Hindlimb muscle (tissue), 1 donor: ENCODE measurements around the gene CD19. TPM values are rescaled to one million over a fixed set of nuclear protein-coding genes. Genes with fewer than 3 reads are reported as not detected.
"Not testable (repeated sequence)": the region's sequence is repeated elsewhere in the genome, so short reads cannot be mapped to it uniquely, and the experiment has no call there.

Source experiments
- DNase-seq: peaks from one replicate; pipeline ENCODE4 v3.0.0-alpha.2; 2013
- polyA plus RNA-seq: library from polyadenylated mRNA; unstranded; fragments of 120-200 nt; gene quantifications from one replicate; pipeline ENCODE4 v1.2.1, GENCODE V29; 2013; ENCODE audit not compliant: insufficient read length

The CD19 gene
- polyA plus RNA-seq, 1 donor: 0.32 TPM

GRCh38 chr16:28937222-28937876, 5.6 kb downstream of the CD19 start:
- DNase-seq: no peak

- no peak for DNase-seq
Measured at GRCh38 chr16:28938721-28939120, 7.0 kb downstream of the CD19 start.

DNA sequence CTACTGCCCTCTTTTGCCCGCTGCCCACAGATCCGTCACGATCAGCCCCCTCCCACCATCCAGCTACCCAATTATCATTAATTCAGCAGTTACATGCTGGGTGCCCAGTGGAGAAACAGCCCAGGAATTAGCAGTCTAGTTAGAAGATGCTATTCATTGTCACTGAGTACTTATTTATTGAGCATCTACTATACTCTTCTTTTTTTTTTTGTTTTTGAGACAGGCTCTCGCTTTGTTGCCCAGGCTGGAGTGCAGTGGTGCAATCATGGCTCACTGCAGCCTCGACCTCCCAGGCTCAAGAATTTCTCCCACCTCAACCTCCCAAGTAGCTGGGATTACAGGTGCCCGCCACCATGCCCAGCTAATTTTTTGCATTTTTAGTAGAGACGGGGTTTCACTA, 8.1 kb downstream of the CD19 start:
- not testable (repeated sequence) for DNase-seq

GRCh38 chr16:28943281-28943680, 11.5 kb downstream of the CD19 start:
- DNase-seq: no peak

- DNase-seq: no peak
Measured at GRCh38 chr16:28946681-28947080, 14.9 kb downstream of the CD19 start.

- DNase-seq: peak; percentile 100
Measured at GRCh38 chr16:28950648-28951409, 19.1 kb downstream of the CD19 start, which contains the start of gene NFATC2IP. Gene NFATC2IP (plus strand): TSS chr16:28950937. CDS start chr16:28951012, 75 bp downstream.

DNA sequence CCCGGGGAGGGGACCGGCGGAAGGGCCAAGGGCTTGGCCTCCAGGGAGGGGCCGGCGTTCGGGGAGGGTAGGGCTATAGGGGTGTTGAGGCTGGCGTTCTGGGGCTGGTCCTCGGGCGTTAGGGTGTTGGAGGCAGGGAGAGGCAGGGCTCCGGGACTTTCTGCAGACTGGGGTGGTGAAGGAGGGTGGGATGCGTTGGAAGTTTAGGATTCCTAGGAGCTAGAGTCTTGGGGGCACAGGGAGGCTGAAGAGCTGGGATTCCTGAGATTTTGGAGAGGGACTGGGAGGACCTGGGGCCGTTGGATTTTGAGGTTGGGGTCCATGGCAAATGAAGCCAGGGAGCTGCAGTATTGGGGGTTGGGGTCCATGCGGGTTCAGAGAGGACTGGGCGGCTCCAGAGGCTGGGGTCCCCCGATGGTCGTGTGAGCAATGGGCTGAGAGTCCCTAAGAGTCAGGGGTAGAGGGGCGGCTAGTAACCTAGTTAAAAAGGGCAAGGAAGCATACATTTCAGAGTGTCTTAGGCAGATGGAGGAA, 19.7 kb downstream of the CD19 start:
- no peak for DNase-seq

GRCh38 chr16:28958216-28958615, 26.4 kb downstream of the CD19 start:
- no peak for DNase-seq

GRCh38 chr16:28958836-28959235, 27.1 kb downstream of the CD19 start:
- DNase-seq: no peak

DNA sequence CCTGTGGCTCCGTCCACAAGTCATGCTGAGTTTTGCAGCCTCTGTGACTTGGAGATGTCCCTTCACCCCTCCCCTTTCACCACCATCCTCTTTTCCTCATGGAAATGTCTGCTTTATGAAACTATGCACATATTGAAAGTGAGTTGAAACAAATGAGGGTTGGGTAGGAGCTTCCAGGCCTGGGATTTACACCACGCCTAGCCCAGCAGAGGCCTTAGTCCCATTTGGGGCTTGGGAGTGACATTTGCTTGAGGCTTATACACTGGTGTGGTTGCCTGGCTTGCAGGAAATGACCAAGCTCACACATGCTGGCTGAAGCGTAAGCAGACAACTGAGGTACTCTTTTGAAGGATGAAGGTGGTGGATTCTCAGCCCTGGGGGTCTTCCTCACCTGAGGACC, 32.3 kb downstream of the CD19 start:
- DNase-seq: no peak

GRCh38 chr16:28964496-28964895, 32.7 kb downstream of the CD19 start:
- DNase-seq: no peak

- no peak for DNase-seq
Measured at GRCh38 chr16:28967156-28967555, 35.4 kb downstream of the CD19 start.

GRCh38 chr16:28969696-28970095, 37.9 kb downstream of the CD19 start:
- DNase-seq: not testable (repeated sequence)

GRCh38 chr16:28974007-28974436, 42.3 kb downstream of the CD19 start:
- DNase-seq: peak; percentile 48

DNA sequence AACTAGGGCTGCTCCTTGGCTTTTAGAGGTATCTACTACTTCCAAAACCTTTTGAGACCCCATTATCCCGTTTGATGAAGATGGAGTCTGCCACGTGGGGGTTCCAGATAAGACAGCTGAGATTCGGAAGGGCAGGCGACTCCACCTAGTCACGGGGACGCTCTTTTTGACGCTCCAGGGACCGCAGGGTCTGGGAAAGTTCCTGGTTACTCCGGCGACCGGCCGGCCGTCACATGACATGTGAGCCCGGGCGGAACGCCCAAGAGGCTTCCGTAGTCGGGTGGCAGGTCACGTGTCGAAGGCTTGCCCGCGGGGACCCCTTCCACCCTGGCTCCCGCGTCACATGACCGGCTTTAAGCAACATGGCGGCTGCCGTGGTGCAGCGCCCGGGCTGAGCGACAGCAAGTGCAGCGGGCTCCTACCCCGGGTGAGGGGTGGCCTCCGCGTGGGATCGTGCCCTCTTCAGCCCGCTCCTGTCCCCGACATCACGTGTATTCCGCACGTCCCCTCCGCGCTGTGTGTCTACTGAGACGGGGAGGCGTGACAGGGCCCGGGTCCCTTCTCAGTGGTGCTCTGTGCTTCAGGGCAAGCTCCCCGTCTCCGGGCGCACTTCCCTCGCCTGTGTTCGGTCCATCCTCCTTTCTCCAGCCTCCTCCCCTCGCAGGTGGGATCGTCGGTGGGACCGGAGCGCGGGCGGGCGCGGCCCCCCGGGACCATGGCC, 42.8 kb downstream of the CD19 start, which contains the start of gene SPNS1:
Gene SPNS1 (plus strand): TSS at position 342 of the 721 bp plus-strand sequence. CDS start 374 bp downstream, at position 716.
- DNase-seq: peak; percentile 97

- no peak for DNase-seq
Measured at GRCh38 chr16:28975158-28975599, 43.4 kb downstream of the CD19 start.

DNA sequence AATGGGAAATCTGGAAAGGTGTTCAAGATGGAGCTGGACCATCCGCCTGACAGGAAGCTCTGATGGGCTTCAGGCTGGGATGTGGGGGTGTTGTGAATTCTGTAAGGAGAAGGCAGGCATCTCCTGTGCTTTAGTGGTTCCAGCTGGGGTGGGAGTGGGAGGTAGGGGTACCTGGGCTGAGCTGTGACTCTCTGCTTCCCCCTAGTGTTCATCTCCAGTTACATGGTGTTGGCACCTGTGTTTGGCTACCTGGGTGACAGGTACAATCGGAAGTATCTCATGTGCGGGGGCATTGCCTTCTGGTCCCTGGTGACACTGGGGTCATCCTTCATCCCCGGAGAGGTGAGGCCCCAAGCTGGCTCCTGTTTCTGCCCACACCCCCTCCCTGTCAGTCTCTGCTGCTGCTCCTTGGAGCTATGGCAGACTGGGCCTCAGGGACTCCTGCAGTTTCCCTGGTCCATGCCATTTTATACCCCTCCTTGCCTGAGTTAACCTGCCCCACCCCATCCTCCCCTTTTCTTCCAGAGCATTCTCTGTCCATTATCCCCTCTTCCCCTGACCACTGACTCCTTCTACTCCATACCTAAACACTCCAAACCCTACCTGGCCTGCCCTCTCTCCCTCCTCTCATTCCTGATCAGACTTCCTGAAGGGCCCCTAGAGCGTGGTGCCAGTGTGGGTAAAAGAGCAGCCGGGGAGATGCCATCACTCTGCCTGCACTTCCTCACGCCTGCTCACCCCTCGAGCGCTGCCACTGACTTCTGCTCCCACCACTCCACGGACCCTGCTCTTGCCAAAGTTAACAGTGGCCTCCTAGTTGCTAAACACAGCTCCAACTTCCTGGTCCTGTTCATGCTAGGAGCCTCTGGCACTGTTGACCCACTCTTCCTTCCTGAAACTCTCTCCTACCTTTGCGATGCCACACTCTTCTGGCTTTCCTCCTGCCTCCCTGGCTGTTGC, 46.2 kb downstream of the CD19 start:
- no peak for DNase-seq

DNA sequence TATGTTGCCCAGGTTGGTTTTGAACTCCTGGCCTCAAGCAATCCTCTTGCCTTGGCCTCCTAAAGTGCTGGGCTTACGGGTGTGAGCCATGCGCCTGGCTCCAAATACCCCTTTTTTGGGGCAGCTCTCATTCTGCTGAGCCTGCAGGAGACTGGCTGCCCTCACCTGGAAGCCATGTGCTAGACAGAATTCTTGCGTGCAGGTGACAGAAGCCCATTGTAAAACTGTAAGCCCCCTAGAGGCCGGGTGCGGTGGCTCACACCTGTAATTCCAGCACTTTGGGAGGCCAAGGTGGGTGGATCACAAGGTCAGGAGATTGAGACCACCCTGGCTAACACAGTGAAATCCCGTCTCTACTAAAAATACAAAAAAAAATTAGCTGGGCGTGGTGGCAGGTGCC, 48.6 kb downstream of the CD19 start:
- not testable (repeated sequence) for DNase-seq

DNA sequence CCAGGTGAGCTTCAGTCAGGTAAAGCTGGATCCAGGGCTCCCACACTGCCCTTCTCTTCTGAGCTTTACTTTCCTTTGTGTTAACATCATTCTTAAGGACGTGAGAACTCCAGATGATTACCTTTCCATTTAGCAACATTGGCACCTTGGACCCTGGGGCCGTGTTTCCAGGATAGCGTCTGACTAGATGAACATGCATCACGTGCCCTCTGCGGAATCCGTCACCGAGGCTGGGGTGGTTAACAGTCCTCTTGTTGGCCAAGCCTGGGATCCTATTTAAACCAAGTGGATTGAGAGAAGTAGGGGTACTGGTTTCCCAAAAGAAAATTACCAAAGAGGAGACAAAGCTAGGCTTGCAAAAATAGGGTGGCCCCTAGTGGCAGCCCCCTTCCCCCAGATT, 49.2 kb downstream of the CD19 start:
- DNase-seq: no peak

DNA sequence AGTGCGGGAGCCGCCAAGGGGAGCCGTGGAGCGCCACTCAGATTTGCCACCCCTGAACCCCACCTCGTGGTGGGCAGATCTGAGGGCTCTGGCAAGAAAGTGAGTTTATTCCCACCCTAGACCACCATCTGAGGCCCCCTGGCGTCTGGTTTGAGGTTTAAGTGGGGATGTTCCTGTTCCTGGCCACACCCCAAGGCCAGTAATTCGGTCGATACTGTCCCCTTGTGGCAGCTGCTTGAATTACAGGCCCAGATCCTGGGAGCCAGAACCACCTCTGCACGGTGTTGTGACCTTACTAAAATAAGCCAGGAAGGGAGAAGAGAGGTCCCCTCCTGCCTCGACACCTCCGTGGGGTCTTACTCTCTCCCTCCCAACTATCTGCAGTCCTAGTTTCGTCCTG, 49.7 kb downstream of the CD19 start:
- DNase-seq: no peak

GRCh38 chr16:28982418-28982817, 50.6 kb downstream of the CD19 start:
- DNase-seq: no peak

DNA sequence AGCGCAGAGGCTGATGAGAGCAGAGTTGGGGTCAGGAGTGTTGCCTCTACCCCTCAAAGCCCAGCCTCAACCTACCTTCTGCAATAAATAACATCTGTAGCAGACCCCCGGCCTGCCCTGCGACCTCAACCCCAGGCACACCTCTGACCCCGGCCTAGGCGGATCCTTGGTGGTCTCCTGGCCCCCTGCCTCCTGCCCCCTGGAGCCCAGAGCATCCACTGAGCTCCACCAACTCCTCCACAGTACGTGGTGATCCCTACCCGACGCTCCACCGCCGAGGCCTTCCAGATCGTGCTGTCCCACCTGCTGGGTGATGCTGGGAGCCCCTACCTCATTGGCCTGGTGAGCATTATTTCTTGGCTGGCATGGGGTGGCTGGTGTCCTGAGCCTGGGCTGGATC, 51.2 kb downstream of the CD19 start:
- no peak for DNase-seq
